IPS-18c (cell line): ENCODE measurements around the gene EBPL.

ENCODE experiments used
- H3K4me3 ChIP-seq: 2 replicates; pipeline ENCODE4 v1.7.0; 2013; ENCODE audit warnings: low read depth, mild to moderate bottlenecking, low read length, moderate library complexity; ENCODE audit not compliant: insufficient read depth
- H3K9me3 ChIP-seq: one replicate; pipeline ENCODE4 v1.6.1; 2013; ENCODE audit warnings: mild to moderate bottlenecking, low read length, moderate library complexity; ENCODE audit not compliant: control insufficient read depth, insufficient read depth

The EBPL gene

DNA sequence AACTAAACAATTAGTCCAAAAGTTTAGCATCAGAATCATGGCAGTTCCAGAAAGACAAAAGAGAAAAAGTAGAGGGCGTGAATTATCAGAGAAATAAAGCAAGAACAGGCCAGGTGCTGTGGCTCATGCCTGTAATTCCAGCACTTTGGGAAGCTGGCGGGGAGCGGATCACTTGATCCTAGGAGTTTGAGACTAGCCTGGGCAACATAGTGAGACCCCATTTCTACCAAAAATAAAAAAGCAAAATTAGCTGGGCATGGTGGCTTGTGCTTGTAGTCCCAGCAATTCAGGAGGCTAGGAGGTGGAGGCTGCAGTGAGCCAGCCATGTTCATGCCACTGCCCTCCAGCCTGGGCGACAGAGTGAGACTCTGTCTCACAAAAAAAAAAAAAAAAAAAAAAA, 44.6 kb downstream of the EBPL start:
- no peaks in the 10 kb centered on the region for H3K9me3 ChIP-seq
- no peak overlapping the region for H3K4me3 ChIP-seq

DNA sequence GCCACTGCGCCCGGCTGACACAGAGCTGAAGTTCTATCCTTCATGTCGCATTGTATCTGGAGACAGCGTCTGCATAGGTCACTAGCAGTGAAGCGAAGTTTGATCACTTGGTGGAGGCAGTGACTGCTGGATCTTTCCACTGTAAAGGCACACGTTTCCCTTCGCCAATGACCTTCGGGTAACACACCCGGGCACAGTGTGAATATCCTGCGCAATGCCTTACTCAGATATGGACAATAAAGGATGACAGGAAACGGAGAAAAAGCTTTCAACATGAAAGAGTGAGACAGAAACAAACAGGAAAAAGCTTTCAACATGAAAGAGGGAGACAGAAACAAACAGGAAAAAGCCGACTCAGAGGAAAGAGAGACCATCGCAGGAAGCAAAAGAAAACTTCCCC, 45.8 kb downstream of the EBPL start:
- H3K9me3 ChIP-seq: peaks cover 2% of the 10 kb centered on the region
- no peak overlapping the region for H3K4me3 ChIP-seq

DNA sequence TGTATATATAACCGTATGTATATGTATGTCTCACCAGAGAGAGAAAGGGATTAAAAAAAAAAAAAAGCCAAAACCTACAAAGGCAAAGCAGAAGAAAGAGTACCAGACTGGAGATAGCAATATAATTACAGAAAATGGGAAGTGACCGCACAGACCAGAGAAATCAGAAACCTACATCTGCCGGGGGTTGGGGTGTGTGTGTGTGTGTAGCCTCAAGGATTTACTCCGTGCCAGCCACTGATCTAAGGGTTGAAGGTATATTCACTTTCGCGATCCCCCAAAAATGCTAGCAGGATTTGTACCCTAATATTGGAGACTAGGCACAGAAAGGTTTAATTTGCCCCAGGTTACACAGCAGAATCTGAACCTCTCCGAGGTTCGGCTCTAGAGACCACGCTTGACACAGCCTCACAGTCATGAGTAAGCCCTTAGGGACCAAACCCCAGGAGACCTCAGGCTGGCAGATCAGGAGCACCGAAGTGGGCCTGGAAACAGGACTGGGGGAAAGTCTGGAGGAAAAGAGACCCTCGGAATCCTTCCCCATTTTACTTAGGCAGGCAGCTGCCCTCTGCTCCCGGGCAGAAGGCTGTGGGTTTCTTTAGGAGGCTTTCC, 48.1 kb downstream of the EBPL start:
- peaks cover 2% of the 10 kb centered on the region for H3K9me3 ChIP-seq
- H3K4me3 ChIP-seq: no peak overlapping the region

- no peak overlapping the region for H3K4me3 ChIP-seq
Observed at GRCh38 chr13:49641801-49642291, 49.4 kb downstream of the EBPL start.

GRCh38 chr13:49638744-49639072, 52.6 kb downstream of the EBPL start:
- Histone ChIP-seq H3K9me3 (peaks cover 2% of the 10 kb centered on the region), H3K4me3 (no peak overlapping the region)

More at GRCh38 chr13:49641801-49642291, 49.4 kb downstream of the EBPL start:
- peaks cover 2% of the 10 kb centered on the region for H3K9me3 ChIP-seq

DNA sequence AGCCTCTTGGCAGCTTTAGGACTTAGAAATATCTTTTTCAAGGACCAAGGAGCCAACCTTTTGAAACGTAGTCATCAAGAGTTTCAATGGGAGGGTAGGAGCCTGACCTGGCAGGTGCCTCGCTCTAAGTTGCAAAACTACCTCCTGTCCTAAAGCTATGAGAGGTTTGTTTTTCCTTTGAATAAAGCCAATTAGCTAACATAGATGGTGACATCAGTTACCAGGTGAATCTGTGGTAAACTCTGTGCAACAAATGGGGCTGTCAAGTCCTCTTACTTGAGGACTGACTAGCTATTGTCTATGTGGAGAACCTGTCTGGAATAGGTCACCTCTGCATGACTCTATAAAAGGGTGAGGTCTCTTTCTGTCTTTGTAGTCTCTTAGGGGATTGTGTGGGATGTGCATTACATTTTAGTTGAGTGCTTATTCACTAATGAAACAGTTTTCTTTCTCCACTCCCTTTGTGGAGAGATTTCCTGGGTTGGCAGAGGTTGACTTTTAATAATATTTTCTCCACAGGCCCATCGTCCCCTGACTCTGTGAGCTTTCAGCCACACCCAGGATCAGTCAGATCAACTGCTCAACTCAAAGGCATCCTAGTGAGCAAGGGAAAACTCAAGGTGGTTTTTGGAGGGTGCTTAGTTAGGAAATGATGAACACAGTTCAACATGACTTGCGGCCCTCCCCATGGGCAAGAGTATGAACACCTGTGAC, 53.1 kb downstream of the EBPL start:
- Histone ChIP-seq H3K4me3 (no peak overlapping the region), H3K9me3 (peaks cover 2% of the 10 kb centered on the region)

DNA sequence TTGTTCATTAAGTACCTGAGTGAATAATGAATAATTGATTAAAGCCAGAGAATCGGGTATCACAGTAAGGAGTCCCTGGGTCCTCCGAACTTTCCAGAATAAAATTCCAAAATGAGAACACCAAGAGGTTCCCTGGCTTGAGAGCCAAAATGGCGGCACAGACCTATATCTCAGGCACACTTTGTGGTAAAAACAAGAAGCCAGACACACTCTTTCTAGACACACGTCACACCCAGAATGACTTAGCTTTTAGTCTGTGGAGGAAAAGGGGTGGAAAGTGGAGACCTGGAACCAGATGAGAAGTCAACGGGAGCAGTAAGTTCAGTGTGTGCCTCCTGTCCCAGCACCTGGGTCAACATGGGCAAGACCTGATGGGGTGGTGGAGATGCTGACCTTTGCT, 54.6 kb downstream of the EBPL start:
- no peak overlapping the region for H3K4me3 ChIP-seq
- H3K9me3 ChIP-seq: peaks cover 2% of the 10 kb centered on the region

DNA sequence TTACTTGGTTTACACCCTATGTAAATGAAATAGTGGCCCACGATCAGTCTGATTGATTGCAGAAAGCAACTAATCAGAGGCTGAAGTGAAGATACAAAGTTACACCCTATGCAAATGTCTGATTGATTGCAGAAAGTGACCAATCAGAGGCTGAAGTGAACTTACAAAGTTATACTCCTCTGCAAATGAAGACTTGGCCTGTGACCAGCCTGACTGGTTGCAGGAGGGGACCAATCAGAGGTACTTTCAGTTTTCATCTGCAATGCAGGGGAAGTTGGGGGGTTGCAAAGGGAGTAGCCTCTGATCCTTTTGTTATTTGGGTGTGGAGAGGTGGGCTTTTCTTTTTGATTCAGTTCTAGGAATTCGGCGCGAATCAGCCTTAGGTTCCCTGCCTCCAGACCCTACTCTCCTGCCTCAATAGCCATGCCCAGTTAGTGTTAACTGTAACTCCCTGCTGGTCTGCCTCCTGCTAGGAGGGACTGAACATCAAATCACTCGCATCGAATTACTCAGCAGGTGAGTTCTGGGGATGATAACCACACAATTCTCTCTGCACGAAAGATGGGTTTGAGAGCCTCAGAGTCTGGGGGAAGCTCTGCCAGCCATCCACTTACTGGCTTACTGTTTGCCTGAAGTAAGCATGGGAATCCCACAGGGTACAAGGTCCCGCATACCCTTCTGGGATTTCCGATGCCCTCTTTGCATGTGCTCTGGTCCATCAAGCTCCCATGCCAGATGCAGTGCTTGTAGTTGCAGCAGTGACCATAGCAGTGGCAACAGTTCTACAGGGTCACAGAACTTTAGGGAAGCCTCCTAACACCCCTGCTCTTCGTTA, 55.5 kb downstream of the EBPL start:
- H3K9me3 ChIP-seq: no peaks in the 10 kb centered on the region
- peak overlapping the region; percentile 26 for H3K4me3 ChIP-seq

DNA sequence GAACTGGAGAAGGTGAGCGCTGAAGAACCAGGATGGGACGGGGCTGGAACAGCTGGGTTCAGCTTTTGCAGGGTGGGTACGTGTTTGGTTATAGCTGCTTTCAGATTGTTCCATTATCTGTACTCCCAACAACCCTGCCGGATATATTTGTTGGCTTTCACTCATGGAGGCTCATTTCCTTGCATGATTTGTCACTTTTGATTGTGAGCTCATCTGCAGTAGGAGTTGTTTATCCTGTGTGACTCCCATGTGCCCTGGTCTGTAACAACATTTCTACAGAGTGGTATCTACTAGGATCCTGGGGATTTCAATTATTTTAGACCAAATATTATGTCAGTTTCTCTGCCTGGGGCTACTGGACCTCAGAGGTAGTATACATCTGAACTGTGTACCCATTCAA, 57.6 kb downstream of the EBPL start:
- no peaks in the 10 kb centered on the region for H3K9me3 ChIP-seq
- H3K4me3 ChIP-seq: no peak overlapping the region

DNA sequence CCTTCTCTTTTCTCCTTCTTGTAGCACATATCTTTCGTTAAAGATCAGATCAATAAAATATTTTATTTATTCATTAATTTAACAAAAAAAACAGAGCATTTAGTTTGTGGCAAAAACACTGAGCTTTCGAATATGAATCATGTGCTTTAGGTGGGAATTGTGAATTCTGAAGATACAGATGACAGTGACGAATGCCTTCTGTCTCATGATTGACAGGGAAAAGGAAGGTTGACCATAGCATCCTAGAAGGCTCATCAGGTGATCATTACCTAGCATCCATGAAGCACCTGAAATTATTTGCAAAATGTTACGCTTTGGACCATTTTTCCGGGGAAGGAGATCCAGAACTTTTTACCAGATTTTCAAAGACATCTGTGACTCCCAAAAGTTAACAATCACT, 59.1 kb downstream of the EBPL start:
- no peak overlapping the region for H3K4me3 ChIP-seq
- H3K9me3 ChIP-seq: no peaks in the 10 kb centered on the region

DNA sequence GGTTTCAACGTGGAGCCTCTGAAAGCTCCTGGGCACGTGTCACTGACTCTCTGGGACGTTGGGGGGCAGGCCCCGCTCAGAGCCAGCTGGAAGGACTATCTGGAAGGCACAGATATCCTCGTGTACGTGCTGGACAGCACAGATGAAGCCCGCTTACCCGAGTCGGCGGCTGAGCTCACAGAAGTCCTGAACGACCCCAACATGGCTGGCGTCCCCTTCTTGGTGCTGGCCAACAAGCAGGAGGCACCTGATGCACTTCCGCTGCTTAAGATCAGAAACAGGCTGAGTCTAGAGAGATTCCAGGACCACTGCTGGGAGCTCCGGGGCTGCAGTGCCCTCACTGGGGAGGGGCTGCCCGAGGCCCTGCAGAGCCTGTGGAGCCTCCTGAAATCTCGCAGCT, 60.7 kb downstream of the EBPL start:
- H3K4me3 ChIP-seq: no peak overlapping the region
- H3K9me3 ChIP-seq: no peaks in the 10 kb centered on the region

- H3K9me3 ChIP-seq: no peaks in the 10 kb centered on the region
- H3K4me3 ChIP-seq: no peak overlapping the region
Observed at GRCh38 chr13:49629947-49630346, 61.3 kb downstream of the EBPL start.

DNA sequence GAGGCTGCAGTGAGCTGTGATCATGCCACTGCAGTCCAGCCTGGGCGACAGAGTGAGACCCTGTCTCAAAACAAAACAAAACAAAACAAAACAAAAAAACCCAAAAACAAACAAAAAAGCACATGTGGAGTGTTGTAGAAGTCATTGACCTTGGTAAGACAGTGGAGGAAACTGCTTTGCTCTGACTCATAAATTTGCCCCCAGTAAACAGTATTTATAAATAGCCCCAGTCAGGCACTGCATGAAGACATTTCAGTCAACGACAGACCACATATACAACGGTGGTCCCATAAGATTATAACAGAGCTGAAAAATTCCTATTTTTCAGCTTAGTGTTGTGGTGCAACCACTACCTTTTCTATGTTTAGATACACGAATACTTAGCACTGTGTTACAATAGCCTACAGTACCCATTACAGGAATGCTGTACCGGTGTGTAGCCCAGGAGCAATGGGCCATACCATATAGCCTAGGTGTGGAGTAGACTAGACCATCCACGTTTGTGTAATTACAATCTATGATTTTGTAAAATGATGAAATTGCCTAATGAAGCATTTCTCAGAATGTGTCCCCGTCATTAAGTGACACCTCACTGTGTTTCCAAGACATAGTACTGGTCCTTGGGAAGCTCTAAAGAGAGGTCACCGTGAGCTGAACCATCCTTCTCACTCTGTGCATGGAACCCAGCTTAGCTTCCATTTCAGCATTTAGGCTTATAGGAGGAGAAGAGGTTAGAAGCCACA, 61.9 kb downstream of the EBPL start:
- H3K9me3 ChIP-seq: no peaks in the 10 kb centered on the region
- no peak overlapping the region for H3K4me3 ChIP-seq

- Histone ChIP-seq H3K4me3 (peak within 1 kb of the TSS; percentile 38; the same call in 1 of the 2 replicates), H3K9me3 (no peaks in the 10 kb centered on the region)
Observed at GRCh38 chr13:49627831-49628652, 63.2 kb downstream of the EBPL start, which contains the start of gene ARL11. Gene ARL11 (plus strand): TSS chr13:49628507. CDS start chr13:49630448, 1,941 bp downstream.

DNA sequence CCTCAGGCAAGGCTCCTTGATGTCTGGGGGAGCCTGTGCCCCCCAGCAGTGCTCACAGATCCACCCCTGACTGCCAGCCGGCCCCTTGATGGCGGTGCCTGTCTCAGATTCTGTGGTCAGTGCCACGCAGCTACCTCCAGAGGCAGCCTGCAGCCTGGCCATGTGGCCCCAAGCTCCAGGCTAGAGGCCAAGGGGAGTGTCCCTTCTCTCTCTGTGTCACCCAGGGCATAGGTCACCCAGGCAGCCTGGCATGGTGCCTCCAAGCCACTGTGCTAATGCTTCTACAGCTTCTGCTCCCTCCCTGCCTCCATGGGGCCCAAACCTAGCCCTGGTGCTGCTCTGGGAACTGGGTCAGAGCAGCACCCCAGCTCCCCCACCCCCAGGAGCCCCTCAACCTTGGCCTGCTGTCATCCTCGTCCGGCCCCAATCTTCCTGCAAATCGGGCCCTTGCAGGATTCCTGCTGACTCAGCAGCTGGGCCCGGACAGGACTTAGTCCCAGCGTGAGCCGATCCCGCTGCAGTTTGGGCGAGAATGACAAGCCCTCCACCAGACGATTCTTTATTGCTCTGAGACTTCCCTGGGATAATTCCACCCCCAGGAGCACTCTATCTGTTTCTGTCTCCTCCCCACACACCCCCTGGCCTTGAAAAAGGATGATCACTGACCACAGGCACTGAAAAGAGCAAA, 65.8 kb downstream of the EBPL start:
- H3K9me3 ChIP-seq: no peaks in the 10 kb centered on the region
- no peak overlapping the region for H3K4me3 ChIP-seq

GRCh38 chr13:49624229-49624628, 67.1 kb downstream of the EBPL start:
- no peaks in the 10 kb centered on the region for H3K9me3 ChIP-seq
- no peak overlapping the region for H3K4me3 ChIP-seq
